Neural cell (in vitro differentiated cells): ENCODE measurements around the gene GALNT5. TPM values are rescaled to one million over a fixed set of nuclear protein-coding genes. Genes with fewer than 3 reads are reported as not detected.

Experiments used
- H2AFZ ChIP-seq: fragments of 200-600, 300-800 bp; sonication (generic), shearing (Covaris generic); 2 replicates; pipeline ENCODE4 v1.6.0; 2014; ENCODE audit warnings: low read depth, mild to moderate bottlenecking, antibody characterized with exemption, low read length, moderate library complexity
- H3F3A ChIP-seq: fragments of 200-600 bp; shearing (Covaris generic); 2 replicates; pipeline ENCODE4 v1.6.1; 2016; ENCODE audit warnings: mild to moderate bottlenecking, moderate library complexity, mixed read lengths, antibody characterized with exemption, low read length; ENCODE audit not compliant: insufficient read depth, poor library complexity, severe bottlenecking
- H3K27ac ChIP-seq: fragments of 200-600, 300-800 bp; sonication (generic), shearing (Covaris generic); 2 replicates; pipeline ENCODE4 v1.5.1; 2014; ENCODE audit warnings: mild to moderate bottlenecking, low read length, moderate library complexity
- H3K27me3 ChIP-seq: fragments of 300-800, 200-600 bp; sonication (generic), shearing (Covaris generic); 2 replicates; pipeline ENCODE4 v1.6.0; 2014; ENCODE audit warnings: mild to moderate bottlenecking, low read depth, low read length, moderate library complexity; ENCODE audit not compliant: insufficient read depth
- H3K36me3 ChIP-seq: fragments of 300-800, 200-600 bp; sonication (generic), shearing (Covaris generic); 2 replicates; pipeline ENCODE4 v1.5.1; 2014; ENCODE audit warnings: mild to moderate bottlenecking, antibody characterized with exemption, low read length, moderate library complexity; ENCODE audit not compliant: insufficient read depth
- H3K4me2 ChIP-seq: fragments of 300-800, 200-600 bp; sonication (generic), shearing (Covaris generic); 2 replicates; pipeline ENCODE4 v1.6.0; 2014; ENCODE audit warnings: mild to moderate bottlenecking, low read length
- H3K4me3 ChIP-seq: fragments of 300-800, 200-600 bp; sonication (generic), shearing (Covaris generic); 2 replicates; pipeline ENCODE4 v1.5.1; 2014; ENCODE audit warnings: mild to moderate bottlenecking, low read length, moderate library complexity
- H3K79me2 ChIP-seq: fragments of 200-600 bp; shearing (Covaris generic); replicated peaks from 2 replicates; pipeline ENCODE4 v1.6.0; 2014; ENCODE audit warnings: mild to moderate bottlenecking, low read length, moderate library complexity; ENCODE audit not compliant: insufficient read depth
- H3K9ac ChIP-seq: fragments of 300-800, 200-600 bp; sonication (generic), shearing (Covaris generic); 2 replicates; pipeline ENCODE4 v1.6.1; 2016; ENCODE audit warnings: mild to moderate bottlenecking, low read length, mixed read lengths
- H3K9me2 ChIP-seq: fragments of 200-600 bp; shearing (Covaris generic); 2 replicates; pipeline ENCODE4 v1.6.1; 2016; ENCODE audit warnings: mild to moderate bottlenecking, low read length, mixed read lengths; ENCODE audit not compliant: insufficient read depth
- H3K9me3 ChIP-seq: fragments of 200-600, 300-800 bp; sonication (generic), shearing (Covaris generic); 2 replicates; pipeline ENCODE4 v1.6.1; 2016; ENCODE audit warnings: mild to moderate bottlenecking, mixed run types, low read length, moderate library complexity, mixed read lengths
- H4K20me1 ChIP-seq: fragments of 200-600 bp; shearing (Covaris generic); 2 replicates; pipeline ENCODE4 v1.6.1; 2016; ENCODE audit warnings: mild to moderate bottlenecking, mixed run types; ENCODE audit not compliant: insufficient read depth
- CTCF ChIP-seq: fragments of 450-650 bp; IDR thresholded peaks from 2 replicates; pipeline ENCODE4 v1.5.1; 2014; ENCODE audit warnings: antibody characterized with exemption, mild to moderate bottlenecking, moderate library complexity; ENCODE audit not compliant: poor library complexity, severe bottlenecking
- EP300 ChIP-seq: fragments of 450-650 bp; conservative IDR thresholded peaks from 2 replicates; pipeline ENCODE4 v1.6.1; 2014; ENCODE audit warnings: antibody characterized with exemption, mild to moderate bottlenecking, moderate library complexity; ENCODE audit not compliant: poor library complexity, severe bottlenecking
- EZH2 ChIP-seq: fragments of 200-600, 300-800 bp; shearing (Covaris generic), sonication (generic); IDR thresholded peaks from 2 replicates; pipeline ENCODE4 v1.6.1; 2014; ENCODE audit warnings: antibody characterized with exemption, low read length, borderline replicate concordance, mild to moderate bottlenecking; ENCODE audit not compliant: insufficient read depth, poor library complexity, severe bottlenecking
- MXI1 ChIP-seq: fragments of 450-650 bp; conservative IDR thresholded peaks from 2 replicates; pipeline ENCODE4 v1.6.1; 2014; ENCODE audit warnings: antibody characterized with exemption, mild to moderate bottlenecking; ENCODE audit not compliant: poor library complexity, severe bottlenecking
- POLR2AphosphoS5 ChIP-seq: IDR thresholded peaks from 2 replicates; pipeline ENCODE4 v1.6.1; 2012
- RAD21 ChIP-seq: fragments of 450-650 bp; conservative IDR thresholded peaks from 2 replicates; pipeline ENCODE4 v1.6.1; 2014; ENCODE audit warnings: antibody characterized with exemption, mild to moderate bottlenecking, moderate library complexity
- REST ChIP-seq: IDR thresholded peaks from 2 replicates; pipeline ENCODE4 v1.6.1; 2012; ENCODE audit warnings: borderline replicate concordance
- SMC3 ChIP-seq: fragments of 450-650 bp; conservative IDR thresholded peaks from 2 replicates; pipeline ENCODE4 v1.6.1; 2014; ENCODE audit warnings: antibody characterized with exemption, mild to moderate bottlenecking, moderate library complexity; ENCODE audit not compliant: poor library complexity
- TAF1 ChIP-seq: IDR thresholded peaks from 2 replicates; pipeline ENCODE4 v1.6.1; 2012; ENCODE audit warnings: low read depth
- polyA plus RNA-seq: library from polyadenylated mRNA; depleted of rRNA; stranded (reverse); fragments of >200 nt; gene quantifications from 2 replicates; pipeline ENCODE4 v1.2.3, GENCODE V29; 2014

The GALNT5 gene
- polyA plus RNA-seq, 1 donor from 2014 or later: not detected

DNA sequence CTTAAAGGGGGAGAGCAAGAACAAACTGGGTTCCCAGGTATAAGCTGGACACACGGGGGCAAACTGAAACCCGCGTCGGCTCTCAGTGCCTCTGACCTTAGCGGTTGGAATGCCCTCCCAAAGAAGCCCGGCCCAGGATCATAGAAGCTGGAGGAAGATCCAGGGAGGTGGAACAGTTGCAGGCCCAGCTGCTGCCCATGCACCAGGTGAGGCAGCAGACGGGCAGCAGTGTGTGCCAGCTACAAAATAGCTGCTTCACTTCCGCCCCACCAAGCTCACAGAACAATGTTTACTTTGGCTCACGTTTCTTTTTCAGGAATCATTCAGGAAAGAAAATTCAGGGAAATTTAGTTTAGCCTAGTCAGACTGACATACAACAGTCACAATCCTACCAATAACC lies 72.0 kb downstream of the GALNT5 start:
- no peak overlapping the region for H3K4me3 ChIP-seq
- no peaks in the 10 kb centered on the region for H3K36me3 ChIP-seq
- no peaks in the 10 kb centered on the region for H3K9me2 ChIP-seq
- H3K27me3 ChIP-seq: no peaks in the 10 kb centered on the region
- no peak overlapping the region for H3K4me2 ChIP-seq
- no peaks in the 10 kb centered on the region for H3K79me2 ChIP-seq
- no peaks in the 10 kb centered on the region for H3F3A ChIP-seq
- H3K9ac ChIP-seq: no peak overlapping the region
- H3K9me3 ChIP-seq: no peaks in the 10 kb centered on the region
- no peak overlapping the region for H2AFZ ChIP-seq
- H4K20me1 ChIP-seq: no peaks in the 10 kb centered on the region
- TF ChIP-seq EZH2 (no peak), SMC3 (no peak), MXI1 (no peak), RAD21 (no peak), TAF1 (no peak), REST (no peak)
- H3K27ac ChIP-seq: no peak overlapping the region

- H3K9ac ChIP-seq: no peak overlapping the region
- no peak overlapping the region for H2AFZ ChIP-seq
- no peak overlapping the region for H3K4me2 ChIP-seq
- H3K27ac ChIP-seq: no peak overlapping the region
- H3K79me2 ChIP-seq: no peaks in the 10 kb centered on the region
- no peaks in the 10 kb centered on the region for H3K27me3 ChIP-seq
- no peaks in the 10 kb centered on the region for H3F3A ChIP-seq
- H3K4me3 ChIP-seq: no peak overlapping the region
- no peaks in the 10 kb centered on the region for H3K36me3 ChIP-seq
- no peaks in the 10 kb centered on the region for H4K20me1 ChIP-seq
- TF ChIP-seq TAF1: no peak
- no peak for TF ChIP-seq MXI1
- no peak for TF ChIP-seq REST
- TF ChIP-seq RAD21: no peak
- TF ChIP-seq SMC3: no peak
- no peak for TF ChIP-seq POLR2AphosphoS5
- no peak for TF ChIP-seq EP300
- TF ChIP-seq EZH2: no peak
- no peak for TF ChIP-seq CTCF
- no peaks in the 10 kb centered on the region for H3K9me3 ChIP-seq
- no peaks in the 10 kb centered on the region for H3K9me2 ChIP-seq
Observed at GRCh38 chr2:157333304-157334047, 76.0 kb downstream of the GALNT5 start.
